Upper lobe of right lung (tissue), 1 donor: ENCODE data around the gene TMEM239. TPM values are rescaled to one million over a fixed set of nuclear protein-coding genes. Genes with fewer than 3 reads are reported as not detected.
"Not testable (repeated sequence)": the region's sequence is repeated elsewhere in the genome, so short reads cannot be mapped to it uniquely, and the experiment has no call there.

Experiments used
- ATAC-seq: fragments of 200-7000 bp; cut with Tn5 transposase; one replicate; pipeline ENCODE4 v1.9.1; 2020; ENCODE audit warnings: mild to moderate bottlenecking, moderate library complexity
- DNase-seq: peaks from one replicate; pipeline ENCODE4 v3.0.0-alpha.2; 2020
- H3K27ac ChIP-seq: fragments of 200-600 bp; one replicate; pipeline ENCODE4 v1.8.0; 2022
- H3K27me3 ChIP-seq: fragments of 200-600 bp; one replicate; pipeline ENCODE4 v1.8.0; 2022; ENCODE audit warnings: mild to moderate bottlenecking
- H3K36me3 ChIP-seq: fragments of 200-600 bp; one replicate; pipeline ENCODE4 v1.8.0; 2022
- H3K4me1 ChIP-seq: fragments of 200-600 bp; one replicate; pipeline ENCODE4 v1.8.0; 2022
- H3K4me3 ChIP-seq: fragments of 200-600 bp; one replicate; pipeline ENCODE4 v1.8.0; 2022; ENCODE audit warnings: mild to moderate bottlenecking
- H3K9me3 ChIP-seq: fragments of 200-600 bp; one replicate; pipeline ENCODE4 v1.8.0; 2022
- intact Hi-C: fragments of 100-400 bp; cut with DNase I; formaldehyde crosslinking; loops from one replicate; pipeline ENCODE4 v1.11.0; 2022
- total RNA-seq: library from RNA; stranded (reverse); fragmentation: NEBNext Ultra II Directional; extraction: Animal tissue kit (Norgen Biotek cat#: 25700); gene quantifications from one replicate; pipeline ENCODE4 v1.2.1, GENCODE V29; 2021
- TF ChIP-seq, protein P1 (sequence below): fragments of 200-600 bp; IDR thresholded peaks from one replicate; pipeline ENCODE4 v1.8.0; 2022; ENCODE audit warnings: antibody characterized with exemption
- donor health status: DM: no; HTN: yes; CAD: no; lungs with severe emphysema.

TMEM239 gene
- total RNA-seq, 1 donor from 2014 or later: not detected

DNA sequence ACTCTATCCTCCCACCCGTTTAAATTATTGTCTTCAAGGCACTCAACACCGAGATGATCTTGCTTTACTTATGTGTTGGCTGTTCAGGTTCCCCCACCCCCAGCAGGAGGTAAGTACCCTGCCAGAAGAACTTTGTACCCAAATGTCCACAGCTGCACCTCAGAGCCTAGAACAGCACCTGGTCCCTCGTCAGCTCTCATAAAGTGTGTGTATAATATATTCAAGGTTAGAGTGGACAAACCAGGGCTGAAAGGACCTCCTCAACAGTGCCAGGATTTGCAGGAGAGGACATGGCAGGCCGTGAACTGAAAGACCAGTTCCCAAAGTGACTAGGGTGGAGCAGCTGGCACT lies 9.8 kb upstream of the TMEM239 start:
- no peak overlapping the region for H3K27ac ChIP-seq
- H3K4me1 ChIP-seq: no peaks in the 10 kb centered on the region
- intact Hi-C loops: no loop called here
- no peak overlapping the region for H3K4me3 ChIP-seq
- TF ChIP-seq, protein P1, sequence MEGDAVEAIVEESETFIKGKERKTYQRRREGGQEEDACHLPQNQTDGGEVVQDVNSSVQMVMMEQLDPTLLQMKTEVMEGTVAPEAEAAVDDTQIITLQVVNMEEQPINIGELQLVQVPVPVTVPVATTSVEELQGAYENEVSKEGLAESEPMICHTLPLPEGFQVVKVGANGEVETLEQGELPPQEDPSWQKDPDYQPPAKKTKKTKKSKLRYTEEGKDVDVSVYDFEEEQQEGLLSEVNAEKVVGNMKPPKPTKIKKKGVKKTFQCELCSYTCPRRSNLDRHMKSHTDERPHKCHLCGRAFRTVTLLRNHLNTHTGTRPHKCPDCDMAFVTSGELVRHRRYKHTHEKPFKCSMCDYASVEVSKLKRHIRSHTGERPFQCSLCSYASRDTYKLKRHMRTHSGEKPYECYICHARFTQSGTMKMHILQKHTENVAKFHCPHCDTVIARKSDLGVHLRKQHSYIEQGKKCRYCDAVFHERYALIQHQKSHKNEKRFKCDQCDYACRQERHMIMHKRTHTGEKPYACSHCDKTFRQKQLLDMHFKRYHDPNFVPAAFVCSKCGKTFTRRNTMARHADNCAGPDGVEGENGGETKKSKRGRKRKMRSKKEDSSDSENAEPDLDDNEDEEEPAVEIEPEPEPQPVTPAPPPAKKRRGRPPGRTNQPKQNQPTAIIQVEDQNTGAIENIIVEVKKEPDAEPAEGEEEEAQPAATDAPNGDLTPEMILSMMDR: no peak
- H3K9me3 ChIP-seq: no peaks in the 10 kb centered on the region
- peaks cover 76% of the 10 kb centered on the region for H3K27me3 ChIP-seq
- no peak for ATAC-seq
- no peak for DNase-seq
- H3K36me3 ChIP-seq: no peaks in the 10 kb centered on the region

DNA sequence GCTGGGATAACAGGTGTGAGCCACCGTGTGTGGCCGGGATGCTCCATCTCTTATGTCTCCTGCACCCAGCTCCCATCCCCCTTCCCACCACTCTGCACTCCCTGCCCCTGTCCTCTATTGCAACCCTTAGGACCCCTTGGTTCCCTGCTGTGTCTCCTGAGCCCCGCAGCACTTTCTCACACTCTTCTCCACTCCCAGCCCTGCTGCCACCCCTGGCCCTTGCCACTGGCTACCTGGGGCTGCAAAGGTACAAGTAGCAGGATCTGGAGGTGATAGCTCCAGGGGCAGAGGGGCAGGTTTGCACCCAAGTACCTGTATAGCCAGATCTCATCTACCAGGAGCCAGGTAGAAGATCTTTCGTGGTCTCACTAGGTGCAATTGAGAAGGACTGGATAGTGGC lies 9.1 kb upstream of the TMEM239 start:
- H3K4me3 ChIP-seq: no peak overlapping the region
- TF ChIP-seq, protein P1: no peak
- DNase-seq (no peak), ATAC-seq (no peak)
- H3K4me1 ChIP-seq: no peaks in the 10 kb centered on the region
- no peaks in the 10 kb centered on the region for H3K9me3 ChIP-seq
- peaks cover 74% of the 10 kb centered on the region for H3K27me3 ChIP-seq
- intact Hi-C loops: no loop called here
- H3K36me3 ChIP-seq: no peaks in the 10 kb centered on the region
- H3K27ac ChIP-seq: no peak overlapping the region

DNA sequence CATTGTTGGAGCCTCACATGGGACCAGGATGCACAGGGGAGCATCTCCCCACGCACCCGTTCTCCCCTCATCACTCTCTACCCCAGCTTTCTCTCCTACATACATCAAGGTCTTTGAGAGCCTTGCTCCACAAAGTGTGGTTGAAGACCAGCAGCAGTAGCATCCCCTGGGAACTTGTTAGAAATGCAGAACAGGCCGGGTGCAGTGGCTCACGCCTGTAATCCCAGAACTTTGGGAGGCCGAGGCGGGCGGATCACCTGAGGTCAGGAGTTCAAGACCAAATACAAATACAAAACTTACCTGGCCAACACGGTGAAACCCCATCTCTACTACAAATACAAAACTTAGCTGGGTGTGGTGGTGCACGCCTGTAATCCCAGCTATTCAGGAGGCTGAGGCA lies 8.2 kb upstream of the TMEM239 start:
- H3K27ac ChIP-seq, H3K36me3 ChIP-seq, H3K9me3 ChIP-seq, H3K4me1 ChIP-seq, intact Hi-C loops, DNase-seq, H3K4me3 ChIP-seq, ATAC-seq: not testable (repeated sequence)
- peaks cover 64% of the 10 kb centered on the region for H3K27me3 ChIP-seq

DNA sequence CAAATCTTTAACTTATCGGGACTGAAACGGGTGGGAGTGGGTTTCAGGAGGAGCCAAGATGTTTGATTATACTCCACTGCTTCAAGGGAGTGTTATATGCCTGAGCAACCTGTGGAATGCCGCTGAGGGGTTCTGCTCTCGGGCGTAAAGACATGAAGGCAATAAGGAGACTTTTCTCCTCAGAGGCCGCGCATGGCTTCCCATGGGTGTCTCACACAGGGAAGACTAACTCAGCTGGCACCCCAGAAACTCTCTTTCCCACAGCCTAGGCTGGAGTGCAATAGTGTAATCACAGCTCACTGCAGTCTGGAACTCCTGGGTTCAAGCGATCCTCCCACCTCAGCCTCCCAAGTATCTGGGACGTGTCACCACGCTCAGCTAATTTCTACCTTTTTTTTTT lies 6.5 kb upstream of the TMEM239 start:
- H3K4me3 ChIP-seq: no peak overlapping the region
- peaks cover 47% of the 10 kb centered on the region for H3K27me3 ChIP-seq
- ATAC-seq (no peak), DNase-seq (no peak)
- H3K9me3 ChIP-seq: no peaks in the 10 kb centered on the region
- H3K4me1 ChIP-seq: no peaks in the 10 kb centered on the region
- H3K27ac ChIP-seq: no peak overlapping the region
- TF ChIP-seq, protein P1: no peak
- intact Hi-C loops: no loop called here
- H3K36me3 ChIP-seq: no peaks in the 10 kb centered on the region

DNA sequence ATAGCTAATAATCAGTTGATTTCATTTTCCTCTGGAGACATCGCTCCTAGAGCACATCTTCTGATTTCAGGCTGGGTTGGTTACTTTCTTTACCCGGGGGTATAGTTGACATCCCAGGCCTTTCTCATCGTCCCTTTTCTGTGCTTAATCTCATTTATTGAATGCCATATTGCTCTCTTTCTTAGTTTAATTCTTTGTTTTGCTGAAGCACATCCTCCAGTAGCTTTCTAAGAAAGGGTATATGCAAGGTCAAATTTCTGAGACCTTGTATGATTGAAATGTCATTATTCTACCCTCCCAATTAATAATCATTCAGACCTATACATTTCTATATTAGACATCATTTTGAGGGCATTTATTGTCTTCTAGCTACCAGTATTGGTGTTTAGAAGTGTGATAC lies 4.0 kb upstream of the TMEM239 start:
- intact Hi-C loops: no loop called here
- ATAC-seq (no peak), DNase-seq (no peak)
- no peaks in the 10 kb centered on the region for H3K9me3 ChIP-seq
- H3K27me3 ChIP-seq: peaks cover 25% of the 10 kb centered on the region
- no peak overlapping the region for H3K4me3 ChIP-seq
- no peaks in the 10 kb centered on the region for H3K36me3 ChIP-seq
- H3K27ac ChIP-seq: no peak overlapping the region
- TF ChIP-seq, protein P1: no peak
- H3K4me1 ChIP-seq: no peaks in the 10 kb centered on the region

DNA sequence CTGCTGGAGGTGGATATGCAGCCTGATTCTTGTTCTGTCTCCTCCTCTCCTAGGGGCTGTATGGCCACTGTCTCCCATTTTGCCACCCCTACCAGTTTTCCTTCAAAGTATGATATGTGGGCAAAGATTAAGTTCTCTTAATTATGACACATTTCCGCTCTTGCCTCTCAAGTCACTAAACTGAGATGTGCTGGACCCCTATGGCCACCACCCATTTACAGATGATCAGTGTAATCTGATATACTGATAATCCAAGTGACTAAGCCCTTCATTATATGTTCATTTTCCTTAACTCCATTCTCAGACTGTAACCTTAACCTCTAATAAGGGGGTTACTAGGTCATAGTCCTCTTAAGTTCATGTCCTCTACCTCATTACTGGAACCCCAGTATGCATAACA lies 2.1 kb upstream of the TMEM239 start:
- no peaks in the 10 kb centered on the region for H3K36me3 ChIP-seq
- no peaks in the 10 kb centered on the region for H3K4me1 ChIP-seq
- no peak overlapping the region for H3K4me3 ChIP-seq
- DNase-seq (no peak), ATAC-seq (no peak)
- H3K27ac ChIP-seq: no peak overlapping the region
- intact Hi-C loops: no loop called here
- TF ChIP-seq, protein P1: no peak
- peaks cover 18% of the 10 kb centered on the region for H3K27me3 ChIP-seq
- H3K9me3 ChIP-seq: no peaks in the 10 kb centered on the region
